GM23338 (cell line): ENCODE data around the gene STK17A. TPM values are rescaled to one million over a fixed set of nuclear protein-coding genes. Genes with fewer than 3 reads are reported as not detected.
A peak's percentile ranks its signal among the peaks of the same experiment; 100 is the strongest.

Source experiments
- ATAC-seq: fragments of 200-7000 bp; cut with Tn5 transposase; 3 replicates; pipeline ENCODE4 v1.9.1; 2020
- DNase-seq: peaks from one replicate; pipeline ENCODE4 v3.0.0-alpha.2; 2015; ENCODE audit warnings: low spot score
- H2AFZ ChIP-seq: fragments of 200-600 bp; sonication (generic); 2 replicates; pipeline ENCODE4 v1.8.0; 2016; ENCODE audit warnings: antibody characterized with exemption, mild to moderate bottlenecking, moderate library complexity
- H3F3A ChIP-seq: fragments of 200-600 bp; sonication (generic); replicated peaks from 2 replicates; pipeline ENCODE4 v1.8.0; 2017; ENCODE audit warnings: antibody characterized with exemption, mixed run types, low read depth
- H3K27ac ChIP-seq: fragments of 200-600 bp; sonication (generic); 2 replicates; pipeline ENCODE4 v1.6.1; 2016; ENCODE audit warnings: low read depth
- H3K27me3 ChIP-seq: fragments of 200-600 bp; sonication (generic); 2 replicates; pipeline ENCODE4 v1.8.0; 2016; ENCODE audit warnings: mild to moderate bottlenecking, mixed run types, moderate library complexity; ENCODE audit not compliant: insufficient read depth
- H3K36me3 ChIP-seq: fragments of 200-600 bp; sonication (generic); 2 replicates; pipeline ENCODE4 v1.8.0; 2016; ENCODE audit warnings: mild to moderate bottlenecking; ENCODE audit not compliant: insufficient read depth
- H3K4me1 ChIP-seq: fragments of 200-600 bp; sonication (generic); 2 replicates; pipeline ENCODE4 v1.8.0; 2016; ENCODE audit warnings: mild to moderate bottlenecking, moderate library complexity; ENCODE audit not compliant: insufficient read depth
- H3K4me2 ChIP-seq: fragments of 200-600 bp; sonication (generic); 2 replicates; pipeline ENCODE4 v1.7.1; 2017; ENCODE audit warnings: mixed run types
- H3K4me3 ChIP-seq: fragments of 200-600 bp; sonication (generic); 2 replicates; pipeline ENCODE4 v1.6.1; 2016; ENCODE audit warnings: mixed run types
- H3K79me2 ChIP-seq: fragments of 200-600 bp; sonication (generic); replicated peaks from 2 replicates; pipeline ENCODE4 v1.8.0; 2017; ENCODE audit warnings: mild to moderate bottlenecking; ENCODE audit not compliant: insufficient read depth
- H3K9me2 ChIP-seq: fragments of 200-600 bp; sonication (generic); 2 replicates; pipeline ENCODE4 v1.8.0; 2017; ENCODE audit not compliant: insufficient read depth
- H4K20me1 ChIP-seq: fragments of 200-600 bp; sonication (generic); replicated peaks from 2 replicates; pipeline ENCODE4 v1.8.0; 2017; ENCODE audit warnings: mild to moderate bottlenecking; ENCODE audit not compliant: insufficient read depth
- H3K27ac Mint-ChIP-seq: 2 replicates; pipeline ENCODE4 v1.8.0; 2020; ENCODE audit warnings: inconsistent platforms, mild to moderate bottlenecking, moderate library complexity, mixed read lengths
- H3K27me3 Mint-ChIP-seq: 3 replicates; pipeline ENCODE4 v1.8.0; 2022; ENCODE audit warnings: low read depth, mild to moderate bottlenecking, moderate library complexity, mixed read lengths, inconsistent platforms; ENCODE audit not compliant: insufficient read depth, poor library complexity
- H3K36me3 Mint-ChIP-seq: 3 replicates; pipeline ENCODE4 v1.8.0; 2021; ENCODE audit warnings: low read depth, mild to moderate bottlenecking, inconsistent platforms, moderate library complexity, mixed read lengths
- H3K4me1 Mint-ChIP-seq: 3 replicates; pipeline ENCODE4 v1.8.0; 2020; ENCODE audit warnings: mild to moderate bottlenecking, inconsistent platforms, mixed read lengths
- H3K4me3 Mint-ChIP-seq: 3 replicates; pipeline ENCODE4 v1.8.0; 2021; ENCODE audit warnings: moderate library complexity, mild to moderate bottlenecking, inconsistent platforms, mixed read lengths
- H3K9me3 Mint-ChIP-seq: 3 replicates; pipeline ENCODE4 v1.8.0; 2020; ENCODE audit warnings: moderate library complexity, mild to moderate bottlenecking, inconsistent platforms, mixed read lengths
- CREB1 ChIP-seq: fragments of 250-450 bp; sonication (Bioruptor Pico); IDR thresholded peaks from 2 replicates; pipeline ENCODE4 v1.5.0; 2020; ENCODE audit warnings: low read depth, mild to moderate bottlenecking, moderate library complexity
- EZH2 ChIP-seq: fragments of 200-600 bp; sonication (generic); IDR thresholded peaks from one replicate; pipeline ENCODE4 v1.8.0; 2017; ENCODE audit warnings: antibody characterized with exemption, mild to moderate bottlenecking, low read depth; ENCODE audit not compliant: unreplicated experiment
- EZH2phosphoT487 ChIP-seq: fragments of 200-600 bp; sonication (generic); IDR thresholded peaks from one replicate; pipeline ENCODE4 v1.8.1; 2018; ENCODE audit warnings: antibody characterized with exemption; ENCODE audit not compliant: unreplicated experiment
- JUNB ChIP-seq: IDR thresholded peaks from one replicate; pipeline ENCODE4 v1.6.1; 2016; ENCODE audit warnings: antibody characterized with exemption; ENCODE audit not compliant: unreplicated experiment
- NANOG ChIP-seq: IDR thresholded peaks from 2 replicates; pipeline ENCODE4 v1.6.1; 2016; ENCODE audit warnings: antibody characterized with exemption, borderline replicate concordance
- POLR2AphosphoS5 ChIP-seq: IDR thresholded peaks from 2 replicates; pipeline ENCODE4 v1.6.1; 2016; ENCODE audit warnings: antibody characterized with exemption, low read depth
- STAT1 ChIP-seq: IDR thresholded peaks from one replicate; pipeline ENCODE4 v1.6.1; 2016; ENCODE audit warnings: antibody characterized with exemption; ENCODE audit not compliant: unreplicated experiment
- ZNF114 ChIP-seq: fragments of 250-450 bp; sonication (Bioruptor Pico); IDR thresholded peaks from 2 replicates; pipeline ENCODE4 v1.5.0; 2020; ENCODE audit warnings: mild to moderate bottlenecking, moderate library complexity
- ZNF331 ChIP-seq: fragments of 250-450 bp; sonication (Bioruptor Pico); IDR thresholded peaks from 2 replicates; pipeline ENCODE4 v1.5.0; 2020; ENCODE audit warnings: low read depth, mild to moderate bottlenecking, moderate library complexity
- polyA plus RNA-seq: library from polyadenylated mRNA; unstranded; fragments of >200 nt; fragmentation: Nextera tagmentation; extraction: Ambion mirVana; gene quantifications from 2 replicates; pipeline ENCODE4 v1.2.1, GENCODE V29; 2016
- total RNA-seq: library from RNA; depleted of rRNA; stranded (reverse); fragments of >200 nt; shearing (Covaris generic); gene quantifications from 2 replicates; pipeline ENCODE4 v1.2.3, GENCODE V29; 2014
- TF ChIP-seq, protein P1 (sequence below), 2 experiments: fragments of 200-600 bp in 1 of 2; sonication (generic) in 1 of 2; conservative IDR thresholded peaks; 2 replicates each; pipeline versions ENCODE4 v1.5.1 to v1.6.1; 2016 to 2017; ENCODE audit warnings: antibody characterized with exemption in 2 of 2, low read depth in 2 of 2, mild to moderate bottlenecking in 2 of 2, moderate library complexity in 1 of 2
- TF ChIP-seq, protein P2 (sequence below): fragments of 250-450 bp; sonication (Bioruptor Pico); IDR thresholded peaks from 2 replicates; pipeline ENCODE4 v1.5.0; 2020; ENCODE audit warnings: mild to moderate bottlenecking, moderate library complexity
- TF ChIP-seq, protein P3 (sequence below): IDR thresholded peaks from 2 replicates; pipeline ENCODE4 v1.6.1; 2016; ENCODE audit warnings: antibody characterized with exemption
- TF ChIP-seq, protein P4 (sequence below): IDR thresholded peaks from one replicate; pipeline ENCODE4 v1.6.1; 2018; ENCODE audit warnings: antibody characterized with exemption; ENCODE audit not compliant: unreplicated experiment

The STK17A gene
- total and polyA plus RNA-seq, 2 experiments from 2014 or later = 21.2 to 21.8 TPM

DNA sequence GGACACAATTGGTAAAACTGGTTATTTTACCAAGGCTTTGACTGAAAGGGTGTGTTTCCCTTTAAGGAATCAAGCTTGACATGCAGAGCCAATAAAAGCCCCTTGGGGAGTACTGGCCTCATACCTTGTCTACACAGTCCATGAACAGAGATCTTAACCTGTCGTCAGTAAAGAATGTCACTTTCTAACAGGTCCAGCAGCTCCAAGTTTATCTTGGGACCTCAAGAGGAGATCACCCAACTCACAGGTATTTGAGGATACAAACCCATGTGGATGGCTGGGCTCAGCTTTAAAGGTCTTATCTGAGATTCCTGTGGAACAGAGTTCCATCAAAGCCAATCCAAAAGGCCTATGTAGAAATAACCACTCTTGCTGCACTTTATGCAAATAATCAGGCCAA lies 85.1 kb downstream of the STK17A start:
- Histone ChIP-seq H3K4me3 (no peak overlapping the region), H3K79me2 (peaks cover 93% of the 10 kb centered on the region), H3K4me2 (no peak overlapping the region), H3K4me1 (peaks cover 40% of the 10 kb centered on the region), H4K20me1 (no peaks in the 10 kb centered on the region), H3K27me3 (no peaks in the 10 kb centered on the region), H3K36me3 (no peaks in the 10 kb centered on the region), H3K9me2 (no peaks in the 10 kb centered on the region), H3F3A (no peaks in the 10 kb centered on the region), H2AFZ (no peak overlapping the region), H3K27ac (peak overlapping the region; percentile 89; the same call in 1 of the 2 replicates)
- Mint-ChIP-seq H3K36me3 (peaks cover 65% of the 10 kb centered on the region), H3K4me1 (peaks cover 18% of the 10 kb centered on the region), H3K4me3 (no peak overlapping the region), H3K27ac (no peak overlapping the region), H3K9me3 (peaks cover 34% of the 10 kb centered on the region; the same call in 2 of the 3 replicates), H3K27me3 (peaks cover 2% of the 10 kb centered on the region)
- ATAC-seq (no peak), DNase-seq (no peak)
- TF ChIP-seq, protein P1, sequence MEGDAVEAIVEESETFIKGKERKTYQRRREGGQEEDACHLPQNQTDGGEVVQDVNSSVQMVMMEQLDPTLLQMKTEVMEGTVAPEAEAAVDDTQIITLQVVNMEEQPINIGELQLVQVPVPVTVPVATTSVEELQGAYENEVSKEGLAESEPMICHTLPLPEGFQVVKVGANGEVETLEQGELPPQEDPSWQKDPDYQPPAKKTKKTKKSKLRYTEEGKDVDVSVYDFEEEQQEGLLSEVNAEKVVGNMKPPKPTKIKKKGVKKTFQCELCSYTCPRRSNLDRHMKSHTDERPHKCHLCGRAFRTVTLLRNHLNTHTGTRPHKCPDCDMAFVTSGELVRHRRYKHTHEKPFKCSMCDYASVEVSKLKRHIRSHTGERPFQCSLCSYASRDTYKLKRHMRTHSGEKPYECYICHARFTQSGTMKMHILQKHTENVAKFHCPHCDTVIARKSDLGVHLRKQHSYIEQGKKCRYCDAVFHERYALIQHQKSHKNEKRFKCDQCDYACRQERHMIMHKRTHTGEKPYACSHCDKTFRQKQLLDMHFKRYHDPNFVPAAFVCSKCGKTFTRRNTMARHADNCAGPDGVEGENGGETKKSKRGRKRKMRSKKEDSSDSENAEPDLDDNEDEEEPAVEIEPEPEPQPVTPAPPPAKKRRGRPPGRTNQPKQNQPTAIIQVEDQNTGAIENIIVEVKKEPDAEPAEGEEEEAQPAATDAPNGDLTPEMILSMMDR (conservative IDR thresholded peaks at IDR 0.05; ENCODE audit: low read depth in 2 of 2) = no peak
- TF ChIP-seq JUNB (no peak), POLR2AphosphoS5 (no peak), NANOG (no peak), ZNF331 (CRISPR knock-in tag) (no peak), EZH2 (no peak), CREB1 (CRISPR knock-in tag) (no peak), ZNF114 (CRISPR knock-in tag) (no peak), EZH2phosphoT487 (no peak), STAT1 (no peak)
- TF ChIP-seq, protein P2, sequence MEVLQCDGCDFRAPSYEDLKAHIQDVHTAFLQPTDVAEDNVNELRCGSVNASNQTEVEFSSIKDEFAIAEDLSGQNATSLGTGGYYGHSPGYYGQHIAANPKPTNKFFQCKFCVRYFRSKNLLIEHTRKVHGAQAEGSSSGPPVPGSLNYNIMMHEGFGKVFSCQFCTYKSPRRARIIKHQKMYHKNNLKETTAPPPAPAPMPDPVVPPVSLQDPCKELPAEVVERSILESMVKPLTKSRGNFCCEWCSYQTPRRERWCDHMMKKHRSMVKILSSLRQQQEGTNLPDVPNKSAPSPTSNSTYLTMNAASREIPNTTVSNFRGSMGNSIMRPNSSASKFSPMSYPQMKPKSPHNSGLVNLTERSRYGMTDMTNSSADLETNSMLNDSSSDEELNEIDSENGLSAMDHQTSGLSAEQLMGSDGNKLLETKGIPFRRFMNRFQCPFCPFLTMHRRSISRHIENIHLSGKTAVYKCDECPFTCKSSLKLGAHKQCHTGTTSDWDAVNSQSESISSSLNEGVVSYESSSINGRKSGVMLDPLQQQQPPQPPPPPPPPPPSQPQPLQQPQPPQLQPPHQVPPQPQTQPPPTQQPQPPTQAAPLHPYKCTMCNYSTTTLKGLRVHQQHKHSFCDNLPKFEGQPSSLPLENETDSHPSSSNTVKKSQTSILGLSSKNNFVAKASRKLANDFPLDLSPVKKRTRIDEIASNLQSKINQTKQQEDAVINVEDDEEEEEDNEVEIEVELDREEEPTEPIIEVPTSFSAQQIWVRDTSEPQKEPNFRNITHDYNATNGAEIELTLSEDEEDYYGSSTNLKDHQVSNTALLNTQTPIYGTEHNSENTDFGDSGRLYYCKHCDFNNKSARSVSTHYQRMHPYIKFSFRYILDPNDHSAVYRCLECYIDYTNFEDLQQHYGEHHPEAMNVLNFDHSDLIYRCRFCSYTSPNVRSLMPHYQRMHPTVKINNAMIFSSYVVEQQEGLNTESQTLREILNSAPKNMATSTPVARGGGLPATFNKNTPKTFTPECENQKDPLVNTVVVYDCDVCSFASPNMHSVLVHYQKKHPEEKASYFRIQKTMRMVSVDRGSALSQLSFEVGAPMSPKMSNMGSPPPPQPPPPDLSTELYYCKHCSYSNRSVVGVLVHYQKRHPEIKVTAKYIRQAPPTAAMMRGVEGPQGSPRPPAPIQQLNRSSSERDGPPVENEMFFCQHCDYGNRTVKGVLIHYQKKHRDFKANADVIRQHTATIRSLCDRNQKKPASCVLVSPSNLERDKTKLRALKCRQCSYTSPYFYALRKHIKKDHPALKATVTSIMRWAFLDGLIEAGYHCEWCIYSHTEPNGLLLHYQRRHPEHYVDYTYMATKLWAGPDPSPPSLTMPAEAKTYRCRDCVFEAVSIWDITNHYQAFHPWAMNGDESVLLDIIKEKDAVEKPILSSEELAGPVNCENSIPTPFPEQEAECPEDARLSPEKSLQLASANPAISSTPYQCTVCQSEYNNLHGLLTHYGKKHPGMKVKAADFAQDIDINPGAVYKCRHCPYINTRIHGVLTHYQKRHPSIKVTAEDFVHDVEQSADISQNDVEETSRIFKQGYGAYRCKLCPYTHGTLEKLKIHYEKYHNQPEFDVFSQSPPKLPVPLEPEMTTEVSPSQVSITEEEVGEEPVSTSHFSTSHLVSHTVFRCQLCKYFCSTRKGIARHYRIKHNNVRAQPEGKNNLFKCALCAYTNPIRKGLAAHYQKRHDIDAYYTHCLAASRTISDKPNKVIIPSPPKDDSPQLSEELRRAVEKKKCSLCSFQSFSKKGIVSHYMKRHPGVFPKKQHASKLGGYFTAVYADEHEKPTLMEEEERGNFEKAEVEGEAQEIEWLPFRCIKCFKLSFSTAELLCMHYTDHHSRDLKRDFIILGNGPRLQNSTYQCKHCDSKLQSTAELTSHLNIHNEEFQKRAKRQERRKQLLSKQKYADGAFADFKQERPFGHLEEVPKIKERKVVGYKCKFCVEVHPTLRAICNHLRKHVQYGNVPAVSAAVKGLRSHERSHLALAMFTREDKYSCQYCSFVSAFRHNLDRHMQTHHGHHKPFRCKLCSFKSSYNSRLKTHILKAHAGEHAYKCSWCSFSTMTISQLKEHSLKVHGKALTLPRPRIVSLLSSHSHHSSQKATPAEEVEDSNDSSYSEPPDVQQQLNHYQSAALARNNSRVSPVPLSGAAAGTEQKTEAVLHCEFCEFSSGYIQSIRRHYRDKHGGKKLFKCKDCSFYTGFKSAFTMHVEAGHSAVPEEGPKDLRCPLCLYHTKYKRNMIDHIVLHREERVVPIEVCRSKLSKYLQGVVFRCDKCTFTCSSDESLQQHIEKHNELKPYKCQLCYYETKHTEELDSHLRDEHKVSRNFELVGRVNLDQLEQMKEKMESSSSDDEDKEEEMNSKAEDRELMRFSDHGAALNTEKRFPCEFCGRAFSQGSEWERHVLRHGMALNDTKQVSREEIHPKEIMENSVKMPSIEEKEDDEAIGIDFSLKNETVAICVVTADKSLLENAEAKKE (CRISPR knock-in tag) = no peak
- TF ChIP-seq, protein P3, sequence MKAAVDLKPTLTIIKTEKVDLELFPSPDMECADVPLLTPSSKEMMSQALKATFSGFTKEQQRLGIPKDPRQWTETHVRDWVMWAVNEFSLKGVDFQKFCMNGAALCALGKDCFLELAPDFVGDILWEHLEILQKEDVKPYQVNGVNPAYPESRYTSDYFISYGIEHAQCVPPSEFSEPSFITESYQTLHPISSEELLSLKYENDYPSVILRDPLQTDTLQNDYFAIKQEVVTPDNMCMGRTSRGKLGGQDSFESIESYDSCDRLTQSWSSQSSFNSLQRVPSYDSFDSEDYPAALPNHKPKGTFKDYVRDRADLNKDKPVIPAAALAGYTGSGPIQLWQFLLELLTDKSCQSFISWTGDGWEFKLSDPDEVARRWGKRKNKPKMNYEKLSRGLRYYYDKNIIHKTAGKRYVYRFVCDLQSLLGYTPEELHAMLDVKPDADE = no peak
- TF ChIP-seq, protein P4, sequence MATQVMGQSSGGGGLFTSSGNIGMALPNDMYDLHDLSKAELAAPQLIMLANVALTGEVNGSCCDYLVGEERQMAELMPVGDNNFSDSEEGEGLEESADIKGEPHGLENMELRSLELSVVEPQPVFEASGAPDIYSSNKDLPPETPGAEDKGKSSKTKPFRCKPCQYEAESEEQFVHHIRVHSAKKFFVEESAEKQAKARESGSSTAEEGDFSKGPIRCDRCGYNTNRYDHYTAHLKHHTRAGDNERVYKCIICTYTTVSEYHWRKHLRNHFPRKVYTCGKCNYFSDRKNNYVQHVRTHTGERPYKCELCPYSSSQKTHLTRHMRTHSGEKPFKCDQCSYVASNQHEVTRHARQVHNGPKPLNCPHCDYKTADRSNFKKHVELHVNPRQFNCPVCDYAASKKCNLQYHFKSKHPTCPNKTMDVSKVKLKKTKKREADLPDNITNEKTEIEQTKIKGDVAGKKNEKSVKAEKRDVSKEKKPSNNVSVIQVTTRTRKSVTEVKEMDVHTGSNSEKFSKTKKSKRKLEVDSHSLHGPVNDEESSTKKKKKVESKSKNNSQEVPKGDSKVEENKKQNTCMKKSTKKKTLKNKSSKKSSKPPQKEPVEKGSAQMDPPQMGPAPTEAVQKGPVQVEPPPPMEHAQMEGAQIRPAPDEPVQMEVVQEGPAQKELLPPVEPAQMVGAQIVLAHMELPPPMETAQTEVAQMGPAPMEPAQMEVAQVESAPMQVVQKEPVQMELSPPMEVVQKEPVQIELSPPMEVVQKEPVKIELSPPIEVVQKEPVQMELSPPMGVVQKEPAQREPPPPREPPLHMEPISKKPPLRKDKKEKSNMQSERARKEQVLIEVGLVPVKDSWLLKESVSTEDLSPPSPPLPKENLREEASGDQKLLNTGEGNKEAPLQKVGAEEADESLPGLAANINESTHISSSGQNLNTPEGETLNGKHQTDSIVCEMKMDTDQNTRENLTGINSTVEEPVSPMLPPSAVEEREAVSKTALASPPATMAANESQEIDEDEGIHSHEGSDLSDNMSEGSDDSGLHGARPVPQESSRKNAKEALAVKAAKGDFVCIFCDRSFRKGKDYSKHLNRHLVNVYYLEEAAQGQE = no peak
